Panc1 (cell line): ENCODE data around the gene SH3BGR. TPM values are rescaled to one million over a fixed set of nuclear protein-coding genes. Genes with fewer than 3 reads are reported as not detected.

ENCODE experiments used
- ATAC-seq: fragments of 200-7000 bp; cut with Tn5 transposase; 2 replicates; pipeline ENCODE4 v1.9.1; 2020; ENCODE audit warnings: mild to moderate bottlenecking, moderate library complexity
- BruUV-seq: library from RNA; stranded (reverse); fragments of 400-500 nt; replicated peaks from 2 replicates; lab custom pipeline; 2021; lab: Mats Ljungman, UMichigan
- CTCF ChIA-PET: fragments of 300-600 bp; sonication (Branson Sonifier 250); formaldehyde crosslinking; loops from one replicate; lab custom pipeline; 2022; ENCODE audit warnings: antibody characterized with exemption; lab: Charles Lee
- POLR2A ChIA-PET: fragments of 300-600 bp; sonication (Branson Sonifier 250); formaldehyde crosslinking; loops from one replicate; lab custom pipeline; 2022; ENCODE audit warnings: antibody characterized with exemption; lab: Charles Lee
- DNase-seq: peaks from one replicate; pipeline ENCODE4 v3.0.0-alpha.2; 2010; ENCODE audit warnings: low read depth, low spot score
- H3K27ac ChIP-seq: 2 replicates; pipeline ENCODE4 v1.5.1; 2011; ENCODE audit warnings: mild to moderate bottlenecking, low read length, inconsistent platforms
- H3K27me3 ChIP-seq: fragments of 200-500 bp; sonication (Bioruptor generic); 2 replicates; pipeline ENCODE4 v1.6.0; 2014; ENCODE audit warnings: low read length, inconsistent platforms; ENCODE audit not compliant: control insufficient read depth, insufficient read depth
- H3K36me3 ChIP-seq: fragments of 200-500 bp; sonication (Bioruptor generic); 2 replicates; pipeline ENCODE4 v1.5.1; 2014; ENCODE audit warnings: inconsistent platforms, mild to moderate bottlenecking, low read length, moderate library complexity; ENCODE audit not compliant: control insufficient read depth, insufficient read depth
- H3K4me1 ChIP-seq: 2 replicates; pipeline ENCODE4 v1.5.1; 2011; ENCODE audit warnings: inconsistent platforms, mild to moderate bottlenecking, low read length, moderate library complexity; ENCODE audit not compliant: control insufficient read depth, insufficient read depth
- H3K4me3 ChIP-seq, 2 experiments: 2 replicates each; pipeline ENCODE4 v1.5.1; 2011 to 2012; ENCODE audit warnings: low read depth in 2 of 2, low read length in 2 of 2, mild to moderate bottlenecking in 2 of 2, inconsistent platforms in 1 of 2, moderate library complexity in 1 of 2
- H3K9me3 ChIP-seq: fragments of 200-500 bp; sonication (Bioruptor generic); 2 replicates; pipeline ENCODE4 v1.5.1; 2014; ENCODE audit warnings: low read depth, mild to moderate bottlenecking, inconsistent platforms, low read length, moderate library complexity; ENCODE audit not compliant: control insufficient read depth, insufficient read depth
- CTCF ChIP-seq: fragments of 450-650 bp; IDR thresholded peaks from 2 replicates; pipeline ENCODE4 v1.5.1; 2017; ENCODE audit warnings: mild to moderate bottlenecking
- POLR2AphosphoS5 ChIP-seq: IDR thresholded peaks from 2 replicates; pipeline ENCODE4 v1.6.1; 2012; ENCODE audit warnings: mild to moderate bottlenecking, low read depth, low read length, moderate library complexity
- REST ChIP-seq, 2 experiments: IDR thresholded peaks; 2 replicates each; pipeline ENCODE4 v1.6.1; 2011 to 2012; ENCODE audit warnings: low read depth in 2 of 2, control low read depth in 1 of 2, low read length in 1 of 2, mild to moderate bottlenecking in 1 of 2, moderate library complexity in 1 of 2; ENCODE audit not compliant: insufficient read depth in 1 of 2
- SIN3A ChIP-seq: IDR thresholded peaks from 2 replicates; pipeline ENCODE4 v1.6.1; 2012; ENCODE audit warnings: low read depth, mild to moderate bottlenecking, low read length, moderate library complexity, borderline replicate concordance; ENCODE audit not compliant: insufficient read depth
- TCF7L2 ChIP-seq: IDR thresholded peaks from 2 replicates; pipeline ENCODE4 v1.6.1; 2011; ENCODE audit warnings: mild to moderate bottlenecking, low read depth, low read length, inconsistent platforms
- in situ Hi-C: cut with HindIII; loops from 2 replicates; pipeline ENCODE4 v1.10.0; 2016; ENCODE audit warnings: low sequenced_read_pairs, low pct_unique_long_range_greater_than_20kb
- intact Hi-C: fragments of 100-400 bp; cut with micrococcal nuclease; formaldehyde crosslinking; loops from one replicate; pipeline ENCODE4 v1.10.0; 2022; ENCODE audit not compliant: unreplicated experiment
- microRNA-seq: library from miRNA; unstranded; fragments of <30 nt; microRNA quantifications from one replicate; pipeline ENCODE4 v1.1.0, GENCODE V29; 2020; ENCODE audit not compliant: unreplicated experiment
- total RNA-seq: library from RNA; stranded (reverse); gene quantifications from one replicate; pipeline ENCODE4 v1.2.1, GENCODE V29; 2021; ENCODE audit not compliant: unreplicated experiment

The SH3BGR gene
- total RNA-seq, 1 experiment from 2014 or later, result 1.7 TPM

GRCh38 chr21:39564200-39564599 lies 112.4 kb downstream of the SH3BGR start:
- CTCF ChIA-PET, result no interaction called here
- no peak overlapping the region for H3K4me3 ChIP-seq
- ATAC-seq, result no peak
- no peak for DNase-seq
- H3K27ac ChIP-seq, result no peak overlapping the region
- no peaks in the 10 kb centered on the region for H3K4me1 ChIP-seq
- in situ Hi-C loops (no loop called here), intact Hi-C loops (no loop called here)
- H3K9me3 ChIP-seq, result no peaks in the 10 kb centered on the region
- POLR2A ChIA-PET, result no interaction called here
- H3K36me3 ChIP-seq, result no peaks in the 10 kb centered on the region
- no peaks in the 10 kb centered on the region for H3K27me3 ChIP-seq
- no TSS peak for BruUV-seq
- TF ChIP-seq REST (IDR thresholded peaks at IDR 0.05; ENCODE audit: insufficient read depth in 1 of 2, low read depth in 2 of 2, low read length in 1 of 2), result no peak
- TF ChIP-seq POLR2AphosphoS5, result no peak
- no peak for TF ChIP-seq SIN3A
- no peak for TF ChIP-seq TCF7L2
- TF ChIP-seq CTCF, result no peak

Small RNA genes within 50 kb of the gene (microRNA-seq; reads per million reads assigned to microRNA genes)
- gene MIR6508, result not detected

Other genes starting within 250 kb of the SH3BGR start
- gene BRWD1, start 138.3 kb upstream of the SH3BGR start, total RNA-seq, result 26.2 TPM
- gene HMGN1, start 102.9 kb upstream of the SH3BGR start, total RNA-seq, result 293 TPM
- gene LCA5L, start 6.2 kb upstream of the SH3BGR start, total RNA-seq, result 0.87 TPM
- gene B3GALT5, start 161.0 kb downstream of the SH3BGR start, total RNA-seq, result 0.10 TPM